Neural crest cell (in vitro differentiated cells): ENCODE data around the gene RNF10. TPM values are rescaled to one million over a fixed set of nuclear protein-coding genes. Genes with fewer than 3 reads are reported as not detected.

Experiments used
- DNase-seq: peaks from one replicate; pipeline ENCODE4 v3.0.0; 2021; ENCODE audit warnings: low read depth, mixed read lengths, low spot score
- H3K27ac Mint-ChIP-seq: one replicate; pipeline ENCODE4 v1.8.0; 2021; ENCODE audit warnings: mild to moderate bottlenecking, mixed read lengths; ENCODE audit not compliant: unreplicated experiment
- H3K27me3 Mint-ChIP-seq: 2 replicates; pipeline ENCODE4 v1.8.0; 2021; ENCODE audit warnings: low read depth, mild to moderate bottlenecking, mixed read lengths
- H3K36me3 Mint-ChIP-seq: 2 replicates; pipeline ENCODE4 v1.8.0; 2021; ENCODE audit warnings: low read depth, mild to moderate bottlenecking, mixed read lengths
- H3K4me1 Mint-ChIP-seq: 2 replicates; pipeline ENCODE4 v1.8.0; 2021; ENCODE audit warnings: mixed read lengths
- H3K4me3 Mint-ChIP-seq: one replicate; pipeline ENCODE4 v1.8.0; 2021; ENCODE audit warnings: mild to moderate bottlenecking, mixed read lengths
- H3K9me3 Mint-ChIP-seq: 2 replicates; pipeline ENCODE4 v1.8.0; 2021; ENCODE audit warnings: mixed read lengths
- total RNA-seq: library from RNA; stranded (reverse); gene quantifications from 2 replicates; pipeline ENCODE4 v1.2.1, GENCODE V29; 2021
- TF ChIP-seq, protein P1 (sequence below): fragments of 200-600 bp; sonication (generic); conservative IDR thresholded peaks from 2 replicates; pipeline ENCODE4 v1.5.0; 2021; ENCODE audit warnings: antibody characterized with exemption, mild to moderate bottlenecking

RNF10 gene
- total RNA-seq, 1 donor from 2014 or later, result 149 TPM

DNA sequence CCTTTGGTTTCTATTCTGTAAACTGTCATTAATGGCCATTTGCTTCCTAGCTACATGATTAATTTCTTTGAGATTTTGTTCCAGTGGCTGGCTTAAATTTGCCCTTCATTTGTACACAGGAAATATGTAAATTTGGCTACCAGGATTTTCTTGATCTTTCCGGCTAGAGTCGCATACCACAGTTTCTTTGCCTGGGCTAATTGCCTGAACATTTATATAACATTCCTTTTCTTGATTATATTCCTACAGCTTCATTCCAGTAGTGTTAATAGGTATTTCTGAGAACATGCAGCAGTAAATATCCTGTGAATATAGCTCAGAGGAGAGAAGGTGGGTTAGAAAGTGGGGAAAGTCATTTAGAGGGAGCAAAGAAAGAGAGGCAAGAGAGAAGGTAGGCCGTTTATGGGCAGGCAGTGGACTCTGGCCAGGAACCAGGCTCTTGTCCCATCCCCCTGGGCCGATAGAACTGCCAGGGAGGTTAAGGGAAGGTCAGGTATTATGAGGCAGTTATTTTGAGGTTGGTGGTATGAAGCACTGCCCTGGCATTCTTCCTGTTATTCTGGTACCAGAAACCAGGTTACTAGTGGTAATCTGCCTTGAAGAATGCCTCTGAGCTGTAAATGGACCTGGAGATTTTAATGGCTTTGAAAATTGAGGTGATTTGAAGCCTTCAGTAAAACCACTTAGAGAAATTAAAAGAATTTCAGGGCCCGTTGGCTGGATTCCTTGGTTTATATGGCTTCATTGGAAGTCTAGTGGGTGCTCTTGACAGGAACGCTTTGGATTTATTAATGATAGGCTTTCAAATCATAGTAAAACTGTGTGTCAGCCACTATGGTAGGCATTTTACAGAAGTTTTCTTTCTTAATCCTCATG is 4.4 kb downstream of the RNF10 start:
- Mint-ChIP-seq H3K27me3 (no peaks in the 10 kb centered on the region), H3K36me3 (no peaks in the 10 kb centered on the region), H3K4me3 (peak overlapping the region; percentile 49), H3K27ac (no peak overlapping the region), H3K9me3 (no peaks in the 10 kb centered on the region), H3K4me1 (peaks cover 47% of the 10 kb centered on the region)
- TF ChIP-seq, protein P1, sequence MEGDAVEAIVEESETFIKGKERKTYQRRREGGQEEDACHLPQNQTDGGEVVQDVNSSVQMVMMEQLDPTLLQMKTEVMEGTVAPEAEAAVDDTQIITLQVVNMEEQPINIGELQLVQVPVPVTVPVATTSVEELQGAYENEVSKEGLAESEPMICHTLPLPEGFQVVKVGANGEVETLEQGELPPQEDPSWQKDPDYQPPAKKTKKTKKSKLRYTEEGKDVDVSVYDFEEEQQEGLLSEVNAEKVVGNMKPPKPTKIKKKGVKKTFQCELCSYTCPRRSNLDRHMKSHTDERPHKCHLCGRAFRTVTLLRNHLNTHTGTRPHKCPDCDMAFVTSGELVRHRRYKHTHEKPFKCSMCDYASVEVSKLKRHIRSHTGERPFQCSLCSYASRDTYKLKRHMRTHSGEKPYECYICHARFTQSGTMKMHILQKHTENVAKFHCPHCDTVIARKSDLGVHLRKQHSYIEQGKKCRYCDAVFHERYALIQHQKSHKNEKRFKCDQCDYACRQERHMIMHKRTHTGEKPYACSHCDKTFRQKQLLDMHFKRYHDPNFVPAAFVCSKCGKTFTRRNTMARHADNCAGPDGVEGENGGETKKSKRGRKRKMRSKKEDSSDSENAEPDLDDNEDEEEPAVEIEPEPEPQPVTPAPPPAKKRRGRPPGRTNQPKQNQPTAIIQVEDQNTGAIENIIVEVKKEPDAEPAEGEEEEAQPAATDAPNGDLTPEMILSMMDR, result no peak
- DNase-seq, result no peak

GRCh38 chr12:120539303-120539702 is 5.1 kb downstream of the RNF10 start:
- Mint-ChIP-seq H3K27ac (no peak overlapping the region), H3K9me3 (no peaks in the 10 kb centered on the region), H3K4me1 (peaks cover 42% of the 10 kb centered on the region), H3K27me3 (no peaks in the 10 kb centered on the region), H3K36me3 (no peaks in the 10 kb centered on the region), H3K4me3 (no peak overlapping the region)
- TF ChIP-seq, protein P1, result no peak
- no peak for DNase-seq

GRCh38 chr12:120540445-120540844 is 6.3 kb downstream of the RNF10 start:
- H3K4me3 Mint-ChIP-seq, result peak overlapping the region; percentile 6
- H3K27ac Mint-ChIP-seq, result no peak overlapping the region

DNA sequence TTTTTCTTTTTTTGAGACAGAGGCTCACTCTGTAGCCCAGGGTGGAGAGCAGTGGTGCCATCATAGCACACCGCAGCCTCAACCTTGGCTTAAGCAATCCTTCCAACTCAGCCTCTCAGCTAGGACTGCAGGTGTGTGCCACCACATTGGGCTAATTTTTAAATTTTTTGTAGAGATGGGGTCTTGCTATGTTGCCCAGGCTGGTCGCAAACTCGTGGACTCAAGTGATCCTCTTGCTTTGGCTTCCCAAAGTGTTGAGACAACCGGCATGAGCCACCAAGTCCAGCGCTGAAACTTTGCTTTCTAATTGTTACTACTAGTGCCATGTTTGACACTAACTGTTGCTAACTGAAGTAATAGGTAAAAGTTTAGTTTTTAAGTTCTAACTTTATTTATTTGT is 8.0 kb downstream of the RNF10 start:
- H3K4me3 Mint-ChIP-seq, result no peak overlapping the region
- no peak overlapping the region for H3K27ac Mint-ChIP-seq
- peaks cover 22% of the 10 kb centered on the region for H3K4me1 Mint-ChIP-seq
- DNase-seq, result no peak
- TF ChIP-seq, protein P1, result no peak
- no peaks in the 10 kb centered on the region for H3K27me3 Mint-ChIP-seq
- peaks cover 2% of the 10 kb centered on the region for H3K36me3 Mint-ChIP-seq
- no peaks in the 10 kb centered on the region for H3K9me3 Mint-ChIP-seq

More at GRCh38 chr12:120540445-120540844, 6.3 kb downstream of the RNF10 start:
- peaks cover 38% of the 10 kb centered on the region for H3K4me1 Mint-ChIP-seq
- no peaks in the 10 kb centered on the region for H3K27me3 Mint-ChIP-seq
- no peaks in the 10 kb centered on the region for H3K9me3 Mint-ChIP-seq
- DNase-seq, result no peak
- H3K36me3 Mint-ChIP-seq, result no peaks in the 10 kb centered on the region
- TF ChIP-seq, protein P1, result no peak

GRCh38 chr12:120544691-120545090 is 10.5 kb downstream of the RNF10 start:
- peaks cover 2% of the 10 kb centered on the region for H3K36me3 Mint-ChIP-seq
- no peak overlapping the region for H3K27ac Mint-ChIP-seq
- H3K4me1 Mint-ChIP-seq, result no peaks in the 10 kb centered on the region
- no peaks in the 10 kb centered on the region for H3K27me3 Mint-ChIP-seq
- H3K4me3 Mint-ChIP-seq, result no peak overlapping the region
- no peak for DNase-seq
- H3K9me3 Mint-ChIP-seq, result no peaks in the 10 kb centered on the region
- TF ChIP-seq, protein P1, result no peak
